ENCODE results near the gene BLOC1S6.

BLOC1S6 gene

DNA sequence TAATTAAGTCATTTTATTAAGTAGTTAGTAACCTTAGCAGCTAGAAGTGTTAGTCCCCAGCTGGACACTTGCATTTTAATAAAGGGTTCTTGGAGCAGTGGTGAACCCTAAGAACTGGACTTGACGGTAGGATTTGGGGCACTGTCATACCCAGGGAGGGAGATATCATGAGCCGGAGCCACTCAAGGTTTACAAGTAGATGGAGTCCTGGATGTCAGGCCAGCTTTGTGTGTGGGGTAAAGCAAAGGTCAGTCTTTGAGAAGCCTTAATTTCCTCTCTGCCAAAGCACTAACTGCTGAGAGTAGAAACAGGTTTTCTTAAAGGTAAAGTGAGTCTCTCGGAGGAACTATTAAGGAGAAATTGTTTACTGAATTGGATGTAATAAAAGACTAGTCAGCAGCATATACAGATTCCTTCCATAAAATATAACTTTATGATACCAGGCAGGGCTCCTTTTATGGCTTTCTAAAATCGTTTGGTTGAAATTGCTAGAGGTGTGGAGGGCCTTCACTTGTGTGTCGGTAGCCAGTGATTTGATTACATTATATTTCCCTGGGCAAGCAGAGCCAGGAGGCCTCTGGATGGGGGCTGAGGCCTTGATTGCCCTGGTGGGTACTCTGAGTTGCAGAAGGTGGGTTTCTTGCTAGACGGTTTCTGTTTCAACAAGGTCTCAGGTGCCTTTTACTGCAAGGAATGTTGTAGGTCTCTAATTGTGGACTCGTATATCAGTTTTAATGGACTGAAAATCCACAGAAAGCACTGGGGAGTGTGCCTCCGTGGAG, 70.8 kb downstream of the BLOC1S6 start:
- TF ChIP-seq, protein P1, sequence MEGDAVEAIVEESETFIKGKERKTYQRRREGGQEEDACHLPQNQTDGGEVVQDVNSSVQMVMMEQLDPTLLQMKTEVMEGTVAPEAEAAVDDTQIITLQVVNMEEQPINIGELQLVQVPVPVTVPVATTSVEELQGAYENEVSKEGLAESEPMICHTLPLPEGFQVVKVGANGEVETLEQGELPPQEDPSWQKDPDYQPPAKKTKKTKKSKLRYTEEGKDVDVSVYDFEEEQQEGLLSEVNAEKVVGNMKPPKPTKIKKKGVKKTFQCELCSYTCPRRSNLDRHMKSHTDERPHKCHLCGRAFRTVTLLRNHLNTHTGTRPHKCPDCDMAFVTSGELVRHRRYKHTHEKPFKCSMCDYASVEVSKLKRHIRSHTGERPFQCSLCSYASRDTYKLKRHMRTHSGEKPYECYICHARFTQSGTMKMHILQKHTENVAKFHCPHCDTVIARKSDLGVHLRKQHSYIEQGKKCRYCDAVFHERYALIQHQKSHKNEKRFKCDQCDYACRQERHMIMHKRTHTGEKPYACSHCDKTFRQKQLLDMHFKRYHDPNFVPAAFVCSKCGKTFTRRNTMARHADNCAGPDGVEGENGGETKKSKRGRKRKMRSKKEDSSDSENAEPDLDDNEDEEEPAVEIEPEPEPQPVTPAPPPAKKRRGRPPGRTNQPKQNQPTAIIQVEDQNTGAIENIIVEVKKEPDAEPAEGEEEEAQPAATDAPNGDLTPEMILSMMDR (IDR thresholded peaks at IDR 0.05; ENCODE audit: control extremely low read depth, extremely low read depth, low read depth, missing control alignments), result no peak
- ChIA-PET POLR2A (no interaction called here), CTCF (interaction anchor here (0.9 to 2.8 kb wide), 2 partner anchors 10 to 20 kb away, joined by 3 to 13 read pairs; no protein-coding TSS in a partner anchor)
- no peak for DNase-seq (ENCODE audit: extremely low spot score)

Data from GM10248 (cell line).